GM12865 (cell line): ENCODE data around the gene GTPBP2.
A peak's percentile ranks its signal among the peaks of the same experiment; 100 is the strongest.

Source experiments
- DNase-seq: peaks from one replicate; pipeline ENCODE4 v3.0.0; 2010; ENCODE audit warnings: low read depth
- H3K4me3 ChIP-seq: 2 replicates; pipeline ENCODE4 v1.5.1; 2011; ENCODE audit warnings: mild to moderate bottlenecking, low read depth, low read length, control low read depth
- CTCF ChIP-seq: IDR thresholded peaks from 2 replicates; pipeline ENCODE4 v1.5.1; 2011; ENCODE audit warnings: low read length, control low read depth, low read depth, inconsistent platforms; ENCODE audit not compliant: insufficient read depth; ENCODE audit errors: missing control alignments

GTPBP2 gene

DNA sequence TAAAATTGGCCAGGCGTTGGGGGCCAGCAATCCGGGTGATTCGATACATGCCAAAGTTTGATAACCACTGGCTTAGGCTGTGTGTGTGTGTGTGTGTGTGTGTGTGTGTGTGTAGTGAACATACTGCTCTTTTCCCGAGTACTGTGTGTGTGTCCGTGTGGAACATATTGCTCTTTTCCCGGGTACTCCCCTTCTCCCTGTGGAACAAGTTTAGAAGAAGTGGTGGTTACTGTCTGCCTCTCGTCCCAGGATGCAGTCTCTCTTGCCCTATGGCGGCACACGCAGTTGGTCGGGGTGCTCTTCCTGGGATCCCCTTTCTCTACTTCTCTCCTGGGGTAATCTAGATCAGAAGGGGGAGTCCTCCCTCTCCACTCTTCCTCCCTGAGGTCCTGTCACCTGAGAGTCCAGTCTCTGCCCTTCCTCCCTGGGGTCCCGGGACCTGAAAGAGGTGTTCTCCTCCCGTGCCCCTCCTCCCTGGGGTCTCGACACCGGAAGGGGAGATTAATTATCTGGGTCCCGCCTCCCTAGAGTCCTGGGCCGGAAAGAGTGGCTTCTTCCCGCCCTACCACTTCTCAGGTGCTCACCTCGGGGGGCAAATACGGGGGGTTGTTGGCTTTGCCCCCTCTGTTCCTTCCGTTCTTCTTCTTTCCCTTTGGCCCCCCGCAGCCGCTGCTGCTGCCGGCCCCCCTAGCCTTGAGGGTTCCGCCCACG lies 516 bp downstream of the GTPBP2 start:
- peak; percentile 69 for DNase-seq
- TF ChIP-seq CTCF = no peak
- H3K4me3 ChIP-seq = peak overlapping the region; percentile 91

DNA sequence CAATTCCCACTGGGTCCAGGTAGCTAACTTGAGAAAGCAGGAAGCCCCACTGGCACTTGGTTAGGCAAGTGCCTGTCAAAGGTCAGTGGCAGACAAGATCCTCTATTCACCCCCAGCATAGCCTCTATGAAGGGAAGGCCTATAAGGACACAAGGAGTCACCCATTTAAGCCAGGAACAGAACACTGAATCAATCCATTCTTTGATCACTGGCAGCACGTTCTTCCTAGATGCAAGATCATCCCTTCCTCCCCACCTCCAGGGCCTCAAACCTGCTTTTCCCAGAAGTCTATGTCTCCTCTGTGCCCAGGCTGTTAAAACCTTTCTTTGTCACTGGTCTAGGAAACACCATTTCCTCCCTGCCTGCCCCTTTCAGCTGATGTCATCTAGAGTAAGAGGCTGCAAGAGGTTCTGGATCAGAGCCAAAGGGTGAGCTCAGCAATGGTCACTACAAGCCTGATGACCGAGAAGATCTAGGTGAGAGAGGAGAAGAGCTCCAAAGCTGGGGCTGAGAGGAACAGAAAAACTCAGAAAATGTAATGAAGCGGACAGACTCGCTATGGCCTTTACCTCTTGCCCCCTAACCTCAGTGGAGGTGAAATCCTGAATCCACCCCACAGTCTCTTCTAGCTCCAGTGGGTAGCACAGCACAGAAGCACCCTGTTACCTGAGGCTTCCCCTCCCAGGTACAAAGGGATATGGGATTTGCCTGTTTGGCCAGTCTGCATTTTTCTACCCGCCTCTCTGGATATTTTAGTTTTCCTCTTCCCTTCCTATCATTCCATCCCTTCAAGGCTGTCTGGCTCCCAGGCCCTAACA lies 1.8 kb downstream of the GTPBP2 start:
- H3K4me3 ChIP-seq = 0 out of 2 replicates have a peak overlapping the region, but pooled peaks have one; percentile 91

GRCh38 chr6:43625393-43625992 lies 3.6 kb downstream of the GTPBP2 start:
- no peak overlapping the region for H3K4me3 ChIP-seq
- DNase-seq = no peak
- TF ChIP-seq CTCF = no peak

More for the DNA sequence above, 1.8 kb downstream of the GTPBP2 start:
- TF ChIP-seq CTCF = no peak
- peak; percentile 61 for DNase-seq

GRCh38 chr6:43624786-43625288 lies 4.2 kb downstream of the GTPBP2 start:
- TF ChIP-seq CTCF = no peak
- no peak overlapping the region for H3K4me3 ChIP-seq

GRCh38 chr6:43623880-43624785 lies 4.9 kb downstream of the GTPBP2 start:
- no peak for TF ChIP-seq CTCF

More at GRCh38 chr6:43624786-43625288, 4.2 kb downstream of the GTPBP2 start:
- no peak for DNase-seq

DNA sequence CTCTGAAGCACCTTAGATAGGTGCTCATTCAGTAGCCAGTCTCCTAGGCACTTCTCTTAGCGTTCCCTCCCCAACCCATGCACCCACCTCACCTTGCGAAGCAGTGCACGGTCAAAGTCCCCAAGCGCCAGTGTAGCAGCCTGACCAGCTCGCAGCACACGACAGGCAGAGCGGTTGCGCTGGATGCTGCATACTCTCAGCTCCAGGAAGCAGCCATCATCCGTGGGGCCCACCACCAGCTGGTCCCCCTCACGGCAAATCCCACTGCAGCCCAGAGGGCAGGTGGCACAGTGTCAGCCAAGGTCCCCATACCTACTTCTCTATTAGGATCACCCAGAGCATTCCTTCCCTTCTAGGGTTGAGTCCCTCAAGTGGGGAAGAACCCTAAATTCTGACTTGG lies 6.5 kb downstream of the GTPBP2 start:
- H3K4me3 ChIP-seq = no peak overlapping the region
- no peak for DNase-seq
- TF ChIP-seq CTCF = no peak

More at GRCh38 chr6:43623880-43624785, 4.9 kb downstream of the GTPBP2 start:
- no peak for DNase-seq
- no peak overlapping the region for H3K4me3 ChIP-seq
